ENCODE measurements around the gene TTC31. TPM values are rescaled to one million over a fixed set of nuclear protein-coding genes. Genes with fewer than 3 reads are reported as not detected.
A peak's percentile ranks its signal among the peaks of the same experiment; 100 is the strongest.

TTC31 gene
- total RNA-seq, 4 donors from 2014 or later, result 16.5 to 27.2 (median 19.5) TPM

GRCh38 chr2:74493546-74493945, 10.7 kb downstream of the TTC31 start:
- Histone ChIP-seq H3K36me3 (peaks cover 0 to 65% of the 10 kb centered on the region in 2 donors), H3K9me3 (no peaks in the 10 kb centered on the region), H3K4me3 (no peak overlapping the region), H3K4me1 (peaks cover 0 to 14% (median 12%) of the 10 kb centered on the region in 3 donors), H3K27ac (no peak overlapping the region), H3K27me3 (peaks cover 21% of the 10 kb centered on the region)
- no peak for ATAC-seq
- WGBS, 2 donors (ENCODE audit: low coverage in 1 of 2), result 68 to 86% methylated on average over 3 of the region's 3 CpGs
- TF ChIP-seq POLR2AphosphoS5 (IDR thresholded peaks at IDR 0.05) (no peak), CTCF (IDR thresholded peaks at IDR 0.05) (no peak), EP300 (IDR thresholded peaks at IDR 0.05) (no peak), POLR2A (IDR thresholded peaks at IDR 0.05) (no peak)

- 80% methylated on average over 1 of the region's 1 CpG; no CpG with 5 or more reads in 1 of the 2 donors for WGBS, 2 donors (ENCODE audit: low coverage in 1 of 2)
- Histone ChIP-seq H3K4me1 (peaks cover 0 to 30% (median 24%) of the 10 kb centered on the region in 3 donors), H3K27me3 (peaks cover 40% of the 10 kb centered on the region), H3K36me3 (peaks cover 0 to 46% of the 10 kb centered on the region in 2 donors), H3K9me3 (no peaks in the 10 kb centered on the region), H3K27ac (no peak overlapping the region), H3K4me3 (no peak overlapping the region)
- TF ChIP-seq CTCF (IDR thresholded peaks at IDR 0.05) (no peak), POLR2AphosphoS5 (IDR thresholded peaks at IDR 0.05) (no peak), POLR2A (IDR thresholded peaks at IDR 0.05) (no peak), EP300 (IDR thresholded peaks at IDR 0.05) (no peak)
- ATAC-seq, result no peak
Measured at GRCh38 chr2:74495440-74495839, 12.6 kb downstream of the TTC31 start.

GRCh38 chr2:74496997-74497776, 14.3 kb downstream of the TTC31 start:
- peaks cover 0 to 28% of the 10 kb centered on the region in 2 donors for H3K36me3 ChIP-seq
- no peak for TF ChIP-seq POLR2A (IDR thresholded peaks at IDR 0.05)
- TF ChIP-seq EP300 (IDR thresholded peaks at IDR 0.05), result no peak
- no peak for TF ChIP-seq POLR2AphosphoS5 (IDR thresholded peaks at IDR 0.05)
- no peak for TF ChIP-seq CTCF (IDR thresholded peaks at IDR 0.05)
- H3K4me3 ChIP-seq, result peak overlapping the region in 1 of 2 donors; percentile 40
- H3K27ac ChIP-seq, result no peak overlapping the region
- peaks cover 57% of the 10 kb centered on the region for H3K27me3 ChIP-seq
- 42% methylated on average over 15 of the region's 19 CpGs; no CpG with 5 or more reads in 1 of the 2 donors for WGBS, 2 donors (ENCODE audit: low coverage in 1 of 2)
- H3K9me3 ChIP-seq, result no peaks in the 10 kb centered on the region
- no peak for ATAC-seq
- peaks cover 0 to 32% (median 24%) of the 10 kb centered on the region in 3 donors for H3K4me1 ChIP-seq

- Histone ChIP-seq H3K4me1 (peaks cover 0 to 40% (median 24%) of the 10 kb centered on the region in 3 donors), H3K9me3 (no peaks in the 10 kb centered on the region), H3K27me3 (peaks cover 65% of the 10 kb centered on the region), H3K4me3 (peak overlapping the region in 1 of 2 donors; percentile 40), H3K36me3 (peaks cover 0 to 21% of the 10 kb centered on the region in 2 donors), H3K27ac (peak overlapping the region in 1 of 4 donors; percentile 3)
- ATAC-seq, result peak; percentile 16
- TF ChIP-seq EP300 (IDR thresholded peaks at IDR 0.05), result no peak
- no peak for TF ChIP-seq POLR2AphosphoS5 (IDR thresholded peaks at IDR 0.05)
- TF ChIP-seq CTCF (IDR thresholded peaks at IDR 0.05), result no peak
- TF ChIP-seq POLR2A (IDR thresholded peaks at IDR 0.05), result no peak
- 5 to 14% methylated on average over 7 to 11 of the region's 61 CpGs for WGBS, 2 donors (ENCODE audit: low coverage in 1 of 2)
Measured at GRCh38 chr2:74497777-74498499, 15.1 kb downstream of the TTC31 start.

All from gastroesophageal sphincter (tissue), 4 donors.